AG04450 (cell line): ENCODE results near the gene NUP88. TPM values are rescaled to one million over a fixed set of nuclear protein-coding genes. Genes with fewer than 3 reads are reported as not detected.

Experiments used
- CTCF ChIA-PET: fragments of 300-600, 350-600 bp; formaldehyde crosslinking; extraction: SDS; loops from one replicate; lab custom pipeline; 2022; ENCODE audit warnings: antibody characterized with exemption, inconsistent platforms; lab: Charles Lee
- POLR2A ChIA-PET: fragments of 350-600 bp; formaldehyde crosslinking; extraction: SDS; loops from one replicate; lab custom pipeline; 2021; ENCODE audit warnings: antibody characterized with exemption, inconsistent platforms; lab: Yijun Ruan, JAX
- DNase-seq: peaks from one replicate; pipeline ENCODE4 v3.0.0-alpha.2; 2011; ENCODE audit warnings: low read depth, low spot score
- H3K27ac ChIP-seq: one replicate; pipeline ENCODE4 v1.5.1; 2012; ENCODE audit warnings: low read depth, low read length, control low read depth
- H3K27me3 ChIP-seq: one replicate; pipeline ENCODE4 v1.6.0; 2012; ENCODE audit warnings: low read length; ENCODE audit not compliant: control insufficient read depth, insufficient read depth
- H3K4me3 ChIP-seq: 2 replicates; pipeline ENCODE4 v1.5.1; 2011; ENCODE audit warnings: mild to moderate bottlenecking, low read depth, low read length, control low read depth
- H3K9me3 ChIP-seq: 2 replicates; pipeline ENCODE4 v1.5.1; 2012; ENCODE audit warnings: low read length; ENCODE audit not compliant: control insufficient read depth, insufficient read depth
- CTCF ChIP-seq: IDR thresholded peaks from 2 replicates; pipeline ENCODE4 v1.5.1; 2011; ENCODE audit warnings: low read depth, low read length, control low read depth, inconsistent platforms
- polyA plus RNA-seq: library from polyadenylated mRNA; depleted of rRNA; stranded (reverse); fragments of >200 nt; gene quantifications from 2 replicates; pipeline ENCODE4 v1.2.3, GENCODE V29; 2011

NUP88 gene
- polyA plus RNA-seq, 1 experiment, result 74.7 TPM

GRCh38 chr17:5378566-5379207 lies 40.8 kb downstream of the NUP88 start:
- DNase-seq, result no peak
- ChIA-PET CTCF (no interaction called here), POLR2A (no interaction called here)
- Histone ChIP-seq H3K27me3 (no peaks in the 10 kb centered on the region), H3K4me3 (no peak overlapping the region), H3K27ac (no peak overlapping the region), H3K9me3 (no peaks in the 10 kb centered on the region)
- TF ChIP-seq CTCF, result no peak

GRCh38 chr17:5373112-5373511 lies 46.4 kb downstream of the NUP88 start:
- no peaks in the 10 kb centered on the region for H3K27me3 ChIP-seq
- H3K4me3 ChIP-seq, result no peak overlapping the region
- DNase-seq, result no peak
- H3K9me3 ChIP-seq, result no peaks in the 10 kb centered on the region
- H3K27ac ChIP-seq, result no peak overlapping the region
- CTCF ChIA-PET, result no interaction called here
- no peak for TF ChIP-seq CTCF
- POLR2A ChIA-PET, result interaction anchor here (0.6 kb wide), 1 partner anchor 1346 kb away, joined by 6 read pairs; no protein-coding TSS in a partner anchor

- Histone ChIP-seq H3K27ac (no peak overlapping the region), H3K4me3 (no peak overlapping the region), H3K9me3 (no peaks in the 10 kb centered on the region), H3K27me3 (no peaks in the 10 kb centered on the region)
- no peak for TF ChIP-seq CTCF
- POLR2A ChIA-PET, result no interaction called here
- DNase-seq, result no peak
- CTCF ChIA-PET, result no interaction called here
These were observed 49.1 kb downstream of the NUP88 start for GRCh38 chr17:5370411-5370810.

GRCh38 chr17:5365831-5366230 lies 53.6 kb downstream of the NUP88 start:
- H3K27me3 ChIP-seq, result no peaks in the 10 kb centered on the region
- TF ChIP-seq CTCF, result no peak
- H3K27ac ChIP-seq, result no peak overlapping the region
- ChIA-PET CTCF (interaction anchor here (0.6 to 1.3 kb wide), 2 partner anchors 73 to 120 kb away, joined by 3 to 4 read pairs; partner anchors contain the start of gene C1QBP), POLR2A (no interaction called here)
- H3K9me3 ChIP-seq, result no peaks in the 10 kb centered on the region
- DNase-seq, result no peak
- no peak overlapping the region for H3K4me3 ChIP-seq

- Histone ChIP-seq H3K4me3 (no peak overlapping the region), H3K27ac (no peak overlapping the region), H3K9me3 (no peaks in the 10 kb centered on the region), H3K27me3 (no peaks in the 10 kb centered on the region)
- POLR2A ChIA-PET, result no interaction called here
- DNase-seq, result no peak
- CTCF ChIA-PET, result no interaction called here
- no peak for TF ChIP-seq CTCF
These were observed 54.8 kb downstream of the NUP88 start for GRCh38 chr17:5364696-5365095.
